HG02938 (cell line): ENCODE results near the gene ADRA2B.

Experiments used
- ATAC-seq: cut with Tn5 transposase; IDR thresholded peaks from one replicate; pipeline ENCODE4 v1.9.1; 2021; ENCODE audit warnings: mild to moderate bottlenecking, moderate library complexity; ENCODE audit not compliant: unreplicated experiment

Gene ADRA2B

GRCh38 chr2:96106991-96107707 lies 9.2 kb downstream of the ADRA2B start:
- no peak for ATAC-seq

- ATAC-seq, result no peak
Measured at GRCh38 chr2:96105994-96106715, 10.2 kb downstream of the ADRA2B start.

- ATAC-seq, result no peak
Measured at GRCh38 chr2:96105152-96105915, 11.0 kb downstream of the ADRA2B start.

- no peak for ATAC-seq
Measured at GRCh38 chr2:96104487-96104861, 11.9 kb downstream of the ADRA2B start.

GRCh38 chr2:96103761-96104486 lies 12.4 kb downstream of the ADRA2B start:
- ATAC-seq, result no peak

- ATAC-seq, result no peak
Measured at GRCh38 chr2:96103187-96103601, 13.2 kb downstream of the ADRA2B start.

- ATAC-seq, result no peak
Measured at GRCh38 chr2:96102596-96103186, 13.7 kb downstream of the ADRA2B start.

GRCh38 chr2:96100893-96101304 lies 15.5 kb downstream of the ADRA2B start:
- ATAC-seq, result no peak

- ATAC-seq, result no peak
Measured at GRCh38 chr2:96099861-96100798, 16.2 kb downstream of the ADRA2B start.

- no peak for ATAC-seq
Measured at GRCh38 chr2:96098900-96099590, 17.3 kb downstream of the ADRA2B start.

- no peak for ATAC-seq
Measured at GRCh38 chr2:96097951-96098823, 18.2 kb downstream of the ADRA2B start.

- ATAC-seq, result no peak
Measured at GRCh38 chr2:96097441-96097840, 18.9 kb downstream of the ADRA2B start.

- no peak for ATAC-seq
Measured at GRCh38 chr2:96095116-96095636, 21.2 kb downstream of the ADRA2B start.

GRCh38 chr2:96093528-96093927 lies 22.8 kb downstream of the ADRA2B start:
- ATAC-seq, result no peak

- no peak for ATAC-seq
Measured at GRCh38 chr2:96092951-96093350, 23.4 kb downstream of the ADRA2B start.

- no peak for ATAC-seq
Measured at GRCh38 chr2:96092573-96092877, 23.8 kb downstream of the ADRA2B start.

GRCh38 chr2:96091711-96092572 lies 24.4 kb downstream of the ADRA2B start:
- no peak for ATAC-seq
